Measurements from ENCODE around the gene OR10H4. TPM values are rescaled to one million over a fixed set of nuclear protein-coding genes. Genes with fewer than 3 reads are reported as not detected.

OR10H4 gene
- total and polyA plus RNA-seq, 2 of the 13 experiments (the other 11 are each of a cell fraction or from before 2014, with no cell fraction given), result not detected

DNA sequence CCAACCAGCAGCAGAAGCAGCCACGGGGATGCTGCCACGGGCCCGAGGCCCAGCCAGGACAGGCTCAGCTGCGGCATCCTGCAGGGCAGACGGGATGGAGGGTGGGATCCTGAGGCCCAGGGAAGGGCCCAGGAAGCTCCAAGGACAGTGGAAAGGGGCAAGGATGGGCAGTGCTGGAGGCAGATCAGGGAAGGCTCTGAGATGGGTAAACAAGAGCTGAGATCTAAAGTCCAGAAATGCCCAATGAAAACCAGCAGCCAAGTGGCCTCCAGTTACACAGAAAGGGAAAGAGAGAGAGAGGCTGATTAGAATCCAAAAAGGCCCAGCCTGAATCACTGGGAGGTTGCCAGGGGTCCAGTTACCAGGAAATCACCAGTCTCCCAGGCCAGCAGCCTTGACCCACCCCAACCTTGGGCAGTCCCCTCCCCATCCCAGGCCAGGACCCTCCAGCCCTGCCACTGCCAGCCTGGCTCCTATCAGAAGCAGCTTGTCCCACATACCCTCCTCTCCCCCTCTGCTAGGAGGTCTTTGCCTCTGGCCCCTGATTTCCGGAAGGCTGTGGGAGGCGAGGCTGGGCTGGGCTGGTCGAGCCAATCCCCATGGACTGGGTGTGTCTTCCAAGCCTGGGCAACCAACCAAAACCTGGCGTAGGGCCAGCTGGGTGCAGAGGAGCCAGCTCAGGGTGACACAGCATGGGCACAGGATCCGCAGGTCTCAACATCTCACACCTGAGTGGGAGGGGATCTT lies 14.3 kb upstream of the OR10H4 start, which contains the start of gene CYP4F11 (continued):
- TF ChIP-seq, protein P1, sequence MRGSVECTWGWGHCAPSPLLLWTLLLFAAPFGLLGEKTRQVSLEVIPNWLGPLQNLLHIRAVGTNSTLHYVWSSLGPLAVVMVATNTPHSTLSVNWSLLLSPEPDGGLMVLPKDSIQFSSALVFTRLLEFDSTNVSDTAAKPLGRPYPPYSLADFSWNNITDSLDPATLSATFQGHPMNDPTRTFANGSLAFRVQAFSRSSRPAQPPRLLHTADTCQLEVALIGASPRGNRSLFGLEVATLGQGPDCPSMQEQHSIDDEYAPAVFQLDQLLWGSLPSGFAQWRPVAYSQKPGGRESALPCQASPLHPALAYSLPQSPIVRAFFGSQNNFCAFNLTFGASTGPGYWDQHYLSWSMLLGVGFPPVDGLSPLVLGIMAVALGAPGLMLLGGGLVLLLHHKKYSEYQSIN (CRISPR knock-in tag; IDR thresholded peaks at IDR 0.05; ENCODE audit: borderline replicate concordance), result no peak
- TF ChIP-seq SMAD3 (CRISPR knock-in tag; IDR thresholded peaks at IDR 0.05), result no peak
- TF ChIP-seq, protein P2, sequence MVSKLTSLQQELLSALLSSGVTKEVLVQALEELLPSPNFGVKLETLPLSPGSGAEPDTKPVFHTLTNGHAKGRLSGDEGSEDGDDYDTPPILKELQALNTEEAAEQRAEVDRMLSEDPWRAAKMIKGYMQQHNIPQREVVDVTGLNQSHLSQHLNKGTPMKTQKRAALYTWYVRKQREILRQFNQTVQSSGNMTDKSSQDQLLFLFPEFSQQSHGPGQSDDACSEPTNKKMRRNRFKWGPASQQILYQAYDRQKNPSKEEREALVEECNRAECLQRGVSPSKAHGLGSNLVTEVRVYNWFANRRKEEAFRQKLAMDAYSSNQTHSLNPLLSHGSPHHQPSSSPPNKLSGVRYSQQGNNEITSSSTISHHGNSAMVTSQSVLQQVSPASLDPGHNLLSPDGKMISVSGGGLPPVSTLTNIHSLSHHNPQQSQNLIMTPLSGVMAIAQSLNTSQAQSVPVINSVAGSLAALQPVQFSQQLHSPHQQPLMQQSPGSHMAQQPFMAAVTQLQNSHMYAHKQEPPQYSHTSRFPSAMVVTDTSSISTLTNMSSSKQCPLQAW (CRISPR knock-in tag; IDR thresholded peaks at IDR 0.05), result peak; percentile 42; the same call in 1 of the 2 replicates
- TF ChIP-seq CREM (IDR thresholded peaks at IDR 0.05), result peak; percentile 32; the same call in 1 of the 2 replicates
- TF ChIP-seq CREM (CRISPR knock-in tag; IDR thresholded peaks at IDR 0.05), result no peak
- TF ChIP-seq, protein P3, sequence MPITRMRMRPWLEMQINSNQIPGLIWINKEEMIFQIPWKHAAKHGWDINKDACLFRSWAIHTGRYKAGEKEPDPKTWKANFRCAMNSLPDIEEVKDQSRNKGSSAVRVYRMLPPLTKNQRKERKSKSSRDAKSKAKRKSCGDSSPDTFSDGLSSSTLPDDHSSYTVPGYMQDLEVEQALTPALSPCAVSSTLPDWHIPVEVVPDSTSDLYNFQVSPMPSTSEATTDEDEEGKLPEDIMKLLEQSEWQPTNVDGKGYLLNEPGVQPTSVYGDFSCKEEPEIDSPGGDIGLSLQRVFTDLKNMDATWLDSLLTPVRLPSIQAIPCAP (CRISPR knock-in tag; IDR thresholded peaks at IDR 0.05; ENCODE audit: low read depth), result no peak
- no peak for TF ChIP-seq CC2D1A (CRISPR knock-in tag; IDR thresholded peaks at IDR 0.05)
- no peak for TF ChIP-seq ZNF749 (CRISPR knock-in tag; IDR thresholded peaks at IDR 0.05; ENCODE audit: borderline replicate concordance)
- TF ChIP-seq CBX2 (IDR thresholded peaks at IDR 0.05; ENCODE audit: low read depth, low read length), result no peak
- no peak for TF ChIP-seq CBX2 (CRISPR knock-in tag; IDR thresholded peaks at IDR 0.05; ENCODE audit: low read depth)
- TF ChIP-seq ZFP37 (CRISPR knock-in tag; IDR thresholded peaks at IDR 0.05; ENCODE audit: borderline replicate concordance), result no peak
- TF ChIP-seq, protein P4, sequence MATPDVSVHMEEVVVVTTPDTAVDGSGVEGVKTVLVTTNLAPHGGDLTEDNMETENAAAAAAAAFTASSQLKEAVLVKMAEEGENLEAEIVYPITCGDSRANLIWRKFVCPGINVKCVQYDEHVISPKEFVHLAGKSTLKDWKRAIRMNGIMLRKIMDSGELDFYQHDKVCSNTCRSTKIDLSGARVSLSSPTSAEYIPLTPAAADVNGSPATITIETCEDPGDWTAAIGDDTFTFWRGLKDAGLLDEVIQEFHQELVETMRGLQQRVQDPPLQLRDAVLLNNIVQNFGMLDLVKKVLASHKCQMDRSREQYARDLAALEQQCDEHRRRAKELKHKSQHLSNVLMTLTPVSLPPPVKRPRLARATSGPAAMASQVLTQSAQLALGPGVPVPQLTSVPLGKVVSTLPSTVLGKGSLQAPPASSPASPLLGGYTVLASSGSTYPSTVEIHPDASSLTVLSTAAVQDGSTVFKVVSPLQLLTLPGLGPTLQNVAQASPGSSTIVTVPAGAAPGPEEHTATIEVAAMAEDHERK (CRISPR knock-in tag; IDR thresholded peaks at IDR 0.05; ENCODE audit: low read depth), result no peak
- TF ChIP-seq, protein P5, sequence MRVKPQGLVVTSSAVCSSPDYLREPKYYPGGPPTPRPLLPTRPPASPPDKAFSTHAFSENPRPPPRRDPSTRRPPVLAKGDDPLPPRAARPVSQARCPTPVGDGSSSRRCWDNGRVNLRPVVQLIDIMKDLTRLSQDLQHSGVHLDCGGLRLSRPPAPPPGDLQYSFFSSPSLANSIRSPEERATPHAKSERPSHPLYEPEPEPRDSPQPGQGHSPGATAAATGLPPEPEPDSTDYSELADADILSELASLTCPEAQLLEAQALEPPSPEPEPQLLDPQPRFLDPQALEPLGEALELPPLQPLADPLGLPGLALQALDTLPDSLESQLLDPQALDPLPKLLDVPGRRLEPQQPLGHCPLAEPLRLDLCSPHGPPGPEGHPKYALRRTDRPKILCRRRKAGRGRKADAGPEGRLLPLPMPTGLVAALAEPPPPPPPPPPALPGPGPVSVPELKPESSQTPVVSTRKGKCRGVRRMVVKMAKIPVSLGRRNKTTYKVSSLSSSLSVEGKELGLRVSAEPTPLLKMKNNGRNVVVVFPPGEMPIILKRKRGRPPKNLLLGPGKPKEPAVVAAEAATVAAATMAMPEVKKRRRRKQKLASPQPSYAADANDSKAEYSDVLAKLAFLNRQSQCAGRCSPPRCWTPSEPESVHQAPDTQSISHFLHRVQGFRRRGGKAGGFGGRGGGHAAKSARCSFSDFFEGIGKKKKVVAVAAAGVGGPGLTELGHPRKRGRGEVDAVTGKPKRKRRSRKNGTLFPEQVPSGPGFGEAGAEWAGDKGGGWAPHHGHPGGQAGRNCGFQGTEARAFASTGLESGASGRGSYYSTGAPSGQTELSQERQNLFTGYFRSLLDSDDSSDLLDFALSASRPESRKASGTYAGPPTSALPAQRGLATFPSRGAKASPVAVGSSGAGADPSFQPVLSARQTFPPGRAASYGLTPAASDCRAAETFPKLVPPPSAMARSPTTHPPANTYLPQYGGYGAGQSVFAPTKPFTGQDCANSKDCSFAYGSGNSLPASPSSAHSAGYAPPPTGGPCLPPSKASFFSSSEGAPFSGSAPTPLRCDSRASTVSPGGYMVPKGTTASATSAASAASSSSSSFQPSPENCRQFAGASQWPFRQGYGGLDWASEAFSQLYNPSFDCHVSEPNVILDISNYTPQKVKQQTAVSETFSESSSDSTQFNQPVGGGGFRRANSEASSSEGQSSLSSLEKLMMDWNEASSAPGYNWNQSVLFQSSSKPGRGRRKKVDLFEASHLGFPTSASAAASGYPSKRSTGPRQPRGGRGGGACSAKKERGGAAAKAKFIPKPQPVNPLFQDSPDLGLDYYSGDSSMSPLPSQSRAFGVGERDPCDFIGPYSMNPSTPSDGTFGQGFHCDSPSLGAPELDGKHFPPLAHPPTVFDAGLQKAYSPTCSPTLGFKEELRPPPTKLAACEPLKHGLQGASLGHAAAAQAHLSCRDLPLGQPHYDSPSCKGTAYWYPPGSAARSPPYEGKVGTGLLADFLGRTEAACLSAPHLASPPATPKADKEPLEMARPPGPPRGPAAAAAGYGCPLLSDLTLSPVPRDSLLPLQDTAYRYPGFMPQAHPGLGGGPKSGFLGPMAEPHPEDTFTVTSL (CRISPR knock-in tag; IDR thresholded peaks at IDR 0.05; ENCODE audit: borderline replicate concordance), result no peak
- peak; percentile 38 for TF ChIP-seq ZNF781 (CRISPR knock-in tag; IDR thresholded peaks at IDR 0.05; ENCODE audit: borderline replicate concordance, not compliant biosample characterization)
- TF ChIP-seq TEAD2 (CRISPR knock-in tag; IDR thresholded peaks at IDR 0.05), result no peak
- peak; percentile 43; the same call in 1 of the 2 replicates for TF ChIP-seq GATAD2A (CRISPR knock-in tag; IDR thresholded peaks at IDR 0.05)
- TF ChIP-seq SNRNP70 (IDR thresholded peaks at IDR 0.05; ENCODE audit: low read depth, low read length), result no peak
- no peak for TF ChIP-seq ZNF446 (CRISPR knock-in tag; IDR thresholded peaks at IDR 0.05)
- TF ChIP-seq PPARG (CRISPR knock-in tag; conservative IDR thresholded peaks at IDR 0.05), result no peak

Measured in HepG2 (cell line).